Lung (tissue), 12 donors: ENCODE measurements around the gene HMGCR. TPM values are rescaled to one million over a fixed set of nuclear protein-coding genes. Genes with fewer than 3 reads are reported as not detected.

Experiments used
- ATAC-seq: fragments of 200-7000 bp; cut with Tn5 transposase; one replicate; pipeline ENCODE4 v1.9.1; 2020; ENCODE audit warnings: moderate number of reproducible peaks; ENCODE audit not compliant: insufficient read depth, low FRiP score
- DNase-seq, 3 donors: peaks; one replicate each; pipeline ENCODE4 v3.0.0-alpha.2; 2013 to 2017
- H3K27ac ChIP-seq, 2 donors: one replicate each; pipeline ENCODE4 v1.5.1; 2013; ENCODE audit warnings: mild to moderate bottlenecking in 2 of 2, moderate library complexity in 2 of 2, control low read depth in 1 of 2, inconsistent platforms in 1 of 2, low read depth in 1 of 2, low read length in 1 of 2
- H3K27me3 ChIP-seq, 3 donors: one replicate each; pipeline ENCODE4 v1.5.1; 2013; ENCODE audit warnings: low read length in 2 of 3; ENCODE audit not compliant: control insufficient read depth in 3 of 3, insufficient read depth in 3 of 3
- H3K36me3 ChIP-seq, 4 donors: one replicate each; pipeline ENCODE4 v1.5.1; 2013; ENCODE audit warnings: low read length in 4 of 4, mild to moderate bottlenecking in 1 of 4, moderate library complexity in 1 of 4; ENCODE audit not compliant: control insufficient read depth in 4 of 4, insufficient read depth in 4 of 4
- H3K4me1 ChIP-seq, 5 donors: one replicate each; pipeline ENCODE4 v1.5.1; 2013; ENCODE audit warnings: low read length in 5 of 5, mild to moderate bottlenecking in 2 of 5, moderate library complexity in 1 of 5; ENCODE audit not compliant: control insufficient read depth in 5 of 5, insufficient read depth in 5 of 5
- H3K4me3 ChIP-seq: one replicate; pipeline ENCODE4 v1.5.1; 2013; ENCODE audit warnings: mild to moderate bottlenecking, control low read depth, moderate library complexity
- H3K9ac ChIP-seq, 2 donors: one replicate each; pipeline ENCODE4 v1.5.1; 2013; ENCODE audit warnings: low read length in 2 of 2, control low read depth in 1 of 2; ENCODE audit not compliant: insufficient read depth in 1 of 2
- H3K9me3 ChIP-seq, 4 donors: one replicate each; pipeline ENCODE4 v1.5.1; 2013; ENCODE audit warnings: low read length in 3 of 4, mild to moderate bottlenecking in 1 of 4, moderate library complexity in 1 of 4; ENCODE audit not compliant: control insufficient read depth in 4 of 4, insufficient read depth in 3 of 4
- CTCF ChIP-seq: IDR thresholded peaks from 2 replicates; pipeline ENCODE4 v1.5.1; 2012; ENCODE audit warnings: mild to moderate bottlenecking; ENCODE audit errors: control extremely low read depth, extremely low read depth
- WGBS, 2 donors: extraction: QIAGEN DNeasy Blood & Tissue Kit; methylation state at CpG; one replicate each; pipeline ENCODE4 v1.1.7; 2013; 5-methylcytosine and 5-hydroxymethylcytosine counted together
- polyA plus RNA-seq, 2 donors: library from polyadenylated mRNA; stranded (reverse); fragments of 200-250 nt; gene quantifications; one replicate each; pipeline ENCODE4 v1.2.1, GENCODE V29; 2013
- total RNA-seq, 2 donors: library from RNA; depleted of rRNA in 1 of 2; stranded (reverse); fragments of >200 nt in 1 of 2; gene quantifications; one replicate each; pipeline ENCODE4 v1.2.1, GENCODE V29; 2014 to 2021
- donor health status: control.
- donor health status: control.
- donor health status: Bipolar disorder and iron deficiency.
- donor health status: healthy.
- donor health status: DM: yes; HTN: yes; CAD: no.

HMGCR gene
- total and polyA plus RNA-seq, 4 donors = 15.5 to 177 (median 91.8) TPM

- H3K27ac ChIP-seq = no peak overlapping the region
- no peak for DNase-seq
- H3K9ac ChIP-seq = no peak overlapping the region
- no peaks in the 10 kb centered on the region for H3K36me3 ChIP-seq
- no peak for ATAC-seq
- no peak for TF ChIP-seq CTCF
- no peaks in the 10 kb centered on the region for H3K27me3 ChIP-seq
- H3K4me3 ChIP-seq = no peak overlapping the region
- WGBS, 2 donors = 84 to 89% methylated on average over 2 of the region's 2 CpGs
- no peaks in the 10 kb centered on the region for H3K9me3 ChIP-seq
- H3K4me1 ChIP-seq = peaks cover 0 to 23% (median 5%) of the 10 kb centered on the region in 5 donors
These were observed 1.5 kb upstream of the HMGCR start for GRCh38 chr5:75335486-75335885.

GRCh38 chr5:75335952-75336614 is 937 bp upstream of the HMGCR start:
- Histone ChIP-seq H3K27me3 (no peaks in the 10 kb centered on the region), H3K4me1 (peaks cover 0 to 23% (median 5%) of the 10 kb centered on the region in 5 donors), H3K9ac (peak overlapping the region; percentile 17 to 90), H3K36me3 (no peaks in the 10 kb centered on the region), H3K9me3 (no peaks in the 10 kb centered on the region), H3K27ac (peak overlapping the region; percentile 66 to 95), H3K4me3 (peak overlapping the region; percentile 66)
- peak; percentile 29 for ATAC-seq
- peak; percentile 67 to 86 (median 84) for DNase-seq
- peak; percentile 3 for TF ChIP-seq CTCF
- 15 to 17% methylated on average over 12 of the region's 12 CpGs for whole genome bisulfite sequencing, 2 donors

- no peak for TF ChIP-seq CTCF
- 0 to 1% methylated on average over 47 to 50 of the region's 50 CpGs for WGBS, 2 donors
These were observed 474 bp downstream of the HMGCR start for GRCh38 chr5:75337366-75338021.

More at GRCh38 chr5:75337366-75338021, 474 bp downstream of the HMGCR start:
- peak in 2 of 3 donors; percentile 29 to 57 for DNase-seq
- Histone ChIP-seq H3K27ac (peak overlapping the region; percentile 87 to 93), H3K9me3 (no peaks in the 10 kb centered on the region), H3K4me1 (peaks cover 0 to 23% (median 5%) of the 10 kb centered on the region in 5 donors), H3K36me3 (no peaks in the 10 kb centered on the region), H3K9ac (peak overlapping the region; percentile 78), H3K4me3 (peak overlapping the region; percentile 85), H3K27me3 (no peaks in the 10 kb centered on the region)
- ATAC-seq = peak; percentile 3
